ENCODE data around the gene LILRA6. TPM values are rescaled to one million over a fixed set of nuclear protein-coding genes. Genes with fewer than 3 reads are reported as not detected.
"Not testable (repeated sequence)": the region's sequence is repeated elsewhere in the genome, so short reads cannot be mapped to it uniquely, and the experiment has no call there.

The LILRA6 gene
- total RNA-seq, 1 donor from 2014 or later, result not detected

DNA sequence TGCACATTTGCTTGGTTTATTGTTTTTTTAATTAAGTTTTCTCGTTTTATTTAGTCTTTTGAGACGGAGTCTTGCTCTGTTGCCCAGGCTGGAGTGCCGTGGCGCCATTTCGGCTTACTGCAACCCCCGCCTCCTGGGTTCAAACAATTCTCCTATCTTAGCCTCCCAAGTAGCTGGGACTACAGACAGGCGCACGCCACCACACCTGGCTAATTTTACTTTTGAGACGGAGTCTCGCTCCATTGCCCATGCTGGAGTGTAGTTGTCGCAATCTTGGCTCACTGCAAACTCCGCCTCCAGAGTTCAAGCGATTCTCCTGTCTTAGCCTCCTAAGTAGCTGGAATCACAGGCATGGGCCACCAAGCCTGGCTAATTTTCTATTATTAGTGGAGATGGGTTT lies 40.6 kb downstream of the LILRA6 start:
- Mint-ChIP-seq H3K4me1 (ENCODE audit: unreplicated experiment) (peaks cover 22% of the 10 kb centered on the region), H3K27ac (peak overlapping the region; percentile 99)

DNA sequence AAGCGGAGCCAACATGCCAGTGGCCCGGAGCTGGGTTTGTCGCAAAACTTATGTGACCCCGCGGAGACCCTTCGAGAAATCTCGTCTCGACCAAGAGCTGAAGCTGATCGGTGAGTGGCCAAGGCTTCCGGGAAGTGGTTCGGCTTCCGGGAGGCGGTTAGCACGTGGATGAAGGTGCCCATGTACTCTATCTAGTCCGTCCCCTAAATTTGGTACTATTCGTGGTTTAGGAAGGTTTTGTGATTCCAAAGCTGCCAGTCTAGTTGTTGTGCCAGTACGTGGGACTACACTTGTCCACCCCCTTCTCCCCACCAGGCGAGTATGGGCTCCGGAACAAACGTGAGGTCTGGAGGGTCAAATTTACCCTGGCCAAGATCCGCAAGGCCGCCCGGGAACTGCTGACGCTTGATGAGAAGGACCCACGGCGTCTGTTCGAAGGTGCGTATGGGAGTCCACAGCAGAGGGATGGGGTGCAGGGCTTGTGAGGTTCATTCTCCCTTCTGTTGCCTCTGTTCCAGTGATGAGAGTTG lies 41.4 kb downstream of the LILRA6 start:
- H3K4me1 Mint-ChIP-seq (ENCODE audit: unreplicated experiment), result peaks cover 22% of the 10 kb centered on the region
- H3K36me3 Mint-ChIP-seq, result peaks cover 23% of the 10 kb centered on the region
- H3K9me3 Mint-ChIP-seq, result no peaks in the 10 kb centered on the region
- no peak for DNase-seq (ENCODE audit: extremely low spot score, unreplicated experiment)
- TF ChIP-seq, protein P1, sequence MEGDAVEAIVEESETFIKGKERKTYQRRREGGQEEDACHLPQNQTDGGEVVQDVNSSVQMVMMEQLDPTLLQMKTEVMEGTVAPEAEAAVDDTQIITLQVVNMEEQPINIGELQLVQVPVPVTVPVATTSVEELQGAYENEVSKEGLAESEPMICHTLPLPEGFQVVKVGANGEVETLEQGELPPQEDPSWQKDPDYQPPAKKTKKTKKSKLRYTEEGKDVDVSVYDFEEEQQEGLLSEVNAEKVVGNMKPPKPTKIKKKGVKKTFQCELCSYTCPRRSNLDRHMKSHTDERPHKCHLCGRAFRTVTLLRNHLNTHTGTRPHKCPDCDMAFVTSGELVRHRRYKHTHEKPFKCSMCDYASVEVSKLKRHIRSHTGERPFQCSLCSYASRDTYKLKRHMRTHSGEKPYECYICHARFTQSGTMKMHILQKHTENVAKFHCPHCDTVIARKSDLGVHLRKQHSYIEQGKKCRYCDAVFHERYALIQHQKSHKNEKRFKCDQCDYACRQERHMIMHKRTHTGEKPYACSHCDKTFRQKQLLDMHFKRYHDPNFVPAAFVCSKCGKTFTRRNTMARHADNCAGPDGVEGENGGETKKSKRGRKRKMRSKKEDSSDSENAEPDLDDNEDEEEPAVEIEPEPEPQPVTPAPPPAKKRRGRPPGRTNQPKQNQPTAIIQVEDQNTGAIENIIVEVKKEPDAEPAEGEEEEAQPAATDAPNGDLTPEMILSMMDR (conservative IDR thresholded peaks at IDR 0.05), result no peak
- no peaks in the 10 kb centered on the region for H3K27me3 Mint-ChIP-seq
- H3K4me3 Mint-ChIP-seq, result peak overlapping the region; percentile 96
- H3K27ac Mint-ChIP-seq, result peak overlapping the region; percentile 99

More for the DNA sequence above, 40.6 kb downstream of the LILRA6 start:
- Mint-ChIP-seq H3K4me3 (peak overlapping the region; percentile 96), H3K9me3 (no peaks in the 10 kb centered on the region), H3K27me3 (no peaks in the 10 kb centered on the region), H3K36me3 (peaks cover 25% of the 10 kb centered on the region)
- TF ChIP-seq, protein P1 (conservative IDR thresholded peaks at IDR 0.05), result no peak
- DNase-seq (ENCODE audit: extremely low spot score, unreplicated experiment), result no peak

DNA sequence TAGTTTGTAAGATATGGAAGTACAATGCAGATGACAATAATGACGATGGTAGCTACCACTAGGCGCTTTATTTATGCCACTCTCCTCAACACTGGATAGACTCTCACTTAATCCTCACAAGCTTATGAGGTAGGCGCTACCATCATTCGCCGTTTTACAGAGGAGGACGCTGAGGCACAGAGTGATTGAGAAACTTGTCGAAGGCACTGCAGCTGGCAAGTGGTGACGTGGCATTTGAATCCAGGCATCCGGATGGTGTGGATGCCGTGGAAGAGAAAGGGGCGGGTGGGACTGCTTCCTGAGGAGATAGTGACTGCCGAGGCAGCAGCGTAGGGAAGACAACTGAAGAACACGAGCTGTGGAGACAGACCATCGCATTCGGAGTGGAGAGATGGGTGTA lies 43.2 kb downstream of the LILRA6 start:
- peaks cover 18% of the 10 kb centered on the region for H3K4me1 Mint-ChIP-seq (ENCODE audit: unreplicated experiment)
- H3K27ac Mint-ChIP-seq, result peak overlapping the region; percentile 91
- no peaks in the 10 kb centered on the region for H3K27me3 Mint-ChIP-seq
- DNase-seq (ENCODE audit: extremely low spot score, unreplicated experiment), result no peak
- H3K9me3 Mint-ChIP-seq, result no peaks in the 10 kb centered on the region
- peaks cover 23% of the 10 kb centered on the region for H3K36me3 Mint-ChIP-seq
- TF ChIP-seq, protein P1 (conservative IDR thresholded peaks at IDR 0.05), result no peak
- peak overlapping the region; percentile 80 for H3K4me3 Mint-ChIP-seq

DNA sequence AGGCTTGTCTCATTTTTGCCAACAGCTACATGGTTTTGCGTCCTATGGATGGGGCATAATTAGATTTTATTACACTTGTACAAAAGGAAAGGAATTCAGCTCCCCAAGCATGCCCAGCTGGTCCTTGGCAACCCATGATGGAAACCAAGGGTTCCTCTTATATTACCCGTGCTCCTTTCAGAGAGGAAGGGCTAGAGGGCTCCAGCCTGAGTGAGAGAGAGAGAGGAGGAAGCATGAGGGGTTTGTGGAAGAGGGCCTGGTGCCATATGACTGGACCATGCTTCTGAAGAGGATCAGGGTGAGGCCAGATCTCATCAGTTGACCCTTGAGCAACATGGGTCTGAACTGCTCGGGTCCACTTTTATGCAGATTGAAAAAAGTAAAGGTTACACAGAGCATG lies 45.5 kb downstream of the LILRA6 start:
- Mint-ChIP-seq H3K4me3 (no peak overlapping the region), H3K27ac (no peak overlapping the region), H3K27me3 (no peaks in the 10 kb centered on the region), H3K4me1 (ENCODE audit: unreplicated experiment) (peaks cover 6% of the 10 kb centered on the region), H3K9me3 (no peaks in the 10 kb centered on the region), H3K36me3 (peaks cover 11% of the 10 kb centered on the region)
- DNase-seq (ENCODE audit: extremely low spot score, unreplicated experiment), result no peak
- TF ChIP-seq, protein P1 (conservative IDR thresholded peaks at IDR 0.05), result no peak

DNA sequence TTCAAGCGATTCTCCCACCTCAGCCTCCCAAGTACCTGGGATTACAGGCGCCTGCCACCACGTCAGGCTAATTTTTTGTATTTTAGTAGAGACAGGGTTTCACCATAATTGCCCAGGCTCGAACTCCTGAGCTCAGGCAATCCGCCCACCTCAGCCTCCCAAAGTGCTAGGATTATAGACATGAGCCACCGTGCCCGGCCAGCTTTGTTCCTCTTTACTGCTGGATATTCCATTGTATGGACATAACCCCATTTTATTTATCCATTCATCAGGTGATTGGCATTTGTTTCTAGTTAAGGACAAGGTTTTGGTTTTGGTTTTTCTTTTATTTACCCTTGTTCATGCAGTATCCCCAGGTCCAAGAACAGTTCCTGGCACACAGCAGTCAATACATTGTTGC lies 46.1 kb downstream of the LILRA6 start:
- TF ChIP-seq, protein P1 (conservative IDR thresholded peaks at IDR 0.05), result no peak
- Mint-ChIP-seq H3K27ac (no peak overlapping the region), H3K36me3 (peaks cover 11% of the 10 kb centered on the region), H3K4me1 (ENCODE audit: unreplicated experiment) (peaks cover 6% of the 10 kb centered on the region), H3K4me3 (no peak overlapping the region), H3K9me3 (no peaks in the 10 kb centered on the region), H3K27me3 (no peaks in the 10 kb centered on the region)
- no peak for DNase-seq (ENCODE audit: extremely low spot score, unreplicated experiment)

DNA sequence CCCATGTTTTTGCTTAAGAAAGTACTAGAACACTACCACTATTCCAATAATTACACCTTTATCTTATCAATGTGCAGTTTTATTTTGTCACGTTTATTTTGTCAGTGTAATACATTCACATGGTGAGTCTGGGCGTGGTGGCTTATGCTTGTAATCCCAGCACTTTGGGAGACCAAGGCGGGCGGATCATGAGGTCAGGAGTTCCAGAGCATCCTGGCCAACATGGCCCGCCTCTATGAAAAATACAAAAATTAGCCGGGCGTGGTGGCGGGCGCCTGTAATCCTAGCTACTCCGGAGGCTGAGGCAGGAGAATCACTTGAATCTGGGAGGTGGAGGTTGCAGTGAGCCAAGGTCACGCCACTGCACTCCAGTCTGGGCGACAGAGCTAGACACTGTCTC lies 48.1 kb downstream of the LILRA6 start:
- H3K27ac Mint-ChIP-seq; H3K9me3 Mint-ChIP-seq; DNase-seq (ENCODE audit: extremely low spot score, unreplicated experiment); H3K4me3 Mint-ChIP-seq; H3K27me3 Mint-ChIP-seq; H3K36me3 Mint-ChIP-seq; H3K4me1 Mint-ChIP-seq (ENCODE audit: unreplicated experiment): not testable (repeated sequence)
